ENCODE measurements around the gene LHFPL6.

GRCh38 chr13:39496506-39496905 lies 106.5 kb downstream of the LHFPL6 start:
- TF ChIP-seq CTCF (IDR thresholded peaks at IDR 0.05; ENCODE audit: borderline replicate concordance, extremely low read depth, low read length, poor library complexity, severe bottlenecking) (no peak), EZH2 (IDR thresholded peaks at IDR 0.05; ENCODE audit: borderline replicate concordance, low read depth, low read length, severe bottlenecking) (no peak)
